ENCODE results near the gene SCRG1.

SCRG1 gene

DNA sequence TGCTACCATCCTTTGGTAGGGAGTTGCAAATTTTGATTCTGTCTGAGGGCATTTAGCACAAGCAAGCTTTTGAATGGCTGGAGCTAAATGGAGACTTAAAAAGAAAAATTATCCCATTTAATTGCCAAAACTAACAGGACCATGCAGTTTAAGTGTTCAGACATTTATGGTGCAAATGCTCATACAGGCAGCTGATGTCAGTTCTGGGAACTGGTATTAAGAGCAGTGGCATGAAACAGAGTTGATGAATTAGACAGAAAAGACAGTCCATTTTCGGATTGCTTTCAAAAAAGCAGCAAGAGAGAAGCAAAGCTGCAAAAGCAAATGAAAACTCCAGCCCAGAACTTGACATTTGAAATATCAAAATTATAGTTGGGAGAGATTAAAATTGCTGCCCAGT is 1.3 kb downstream of the SCRG1 start:
- Mint-ChIP-seq H3K4me1 (ENCODE audit: low read depth) (no peaks in the 10 kb centered on the region), H3K9me3 (no peaks in the 10 kb centered on the region), H3K36me3 (ENCODE audit: low read depth) (peaks cover 23% of the 10 kb centered on the region), H3K4me3 (no peak overlapping the region), H3K27me3 (no peaks in the 10 kb centered on the region), H3K27ac (no peak overlapping the region)
- intact Hi-C loops (cut with micrococcal nuclease) = no loop called here

DNA sequence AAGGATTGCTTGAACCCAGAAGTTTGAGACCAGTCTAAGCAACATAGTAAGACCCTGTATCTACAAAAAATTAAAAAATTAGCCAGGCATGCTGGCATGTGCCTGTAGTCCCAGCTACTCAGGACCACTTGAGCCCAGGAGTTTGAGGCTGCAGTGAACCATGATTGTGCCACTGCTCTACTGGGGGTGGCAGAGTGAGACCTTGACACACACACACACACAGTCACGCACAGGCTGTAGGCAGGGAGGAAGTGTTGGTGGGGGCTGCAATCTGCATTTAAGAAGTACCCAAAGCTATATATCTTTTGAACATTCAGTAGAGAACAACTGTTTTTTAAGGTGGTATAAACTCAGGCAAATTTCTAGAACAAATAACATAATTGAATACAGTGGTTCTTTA is 7.2 kb downstream of the SCRG1 start:
- no peaks in the 10 kb centered on the region for H3K9me3 Mint-ChIP-seq
- intact Hi-C loops (cut with micrococcal nuclease) = no loop called here
- H3K4me1 Mint-ChIP-seq (ENCODE audit: low read depth) = no peaks in the 10 kb centered on the region
- no peaks in the 10 kb centered on the region for H3K27me3 Mint-ChIP-seq
- no peak overlapping the region for H3K27ac Mint-ChIP-seq
- H3K36me3 Mint-ChIP-seq (ENCODE audit: low read depth) = peaks cover 30% of the 10 kb centered on the region
- H3K4me3 Mint-ChIP-seq = no peak overlapping the region

DNA sequence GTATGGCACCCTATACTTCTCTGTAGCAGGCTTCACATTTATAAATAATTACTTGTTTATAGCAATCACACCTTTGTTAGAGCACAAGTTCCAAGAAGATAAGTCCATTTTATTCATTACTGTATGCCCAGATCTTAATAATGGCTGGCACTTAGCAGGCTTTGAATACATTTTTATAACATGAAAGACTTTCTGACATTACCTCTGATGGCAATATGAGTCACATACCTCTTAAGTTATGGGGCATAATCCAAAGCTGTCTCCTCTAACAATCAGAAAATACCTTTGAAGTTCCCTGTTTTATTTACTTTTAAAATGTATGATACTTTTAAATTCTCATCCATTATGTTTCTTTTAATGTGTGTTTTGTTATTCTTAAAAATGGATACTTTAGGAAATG is 12.2 kb downstream of the SCRG1 start:
- Mint-ChIP-seq H3K4me1 (ENCODE audit: low read depth) (peaks cover 2% of the 10 kb centered on the region), H3K27me3 (no peaks in the 10 kb centered on the region), H3K27ac (no peak overlapping the region), H3K36me3 (ENCODE audit: low read depth) (peaks cover 20% of the 10 kb centered on the region), H3K9me3 (no peaks in the 10 kb centered on the region), H3K4me3 (no peak overlapping the region)
- intact Hi-C loops (cut with micrococcal nuclease) = no loop called here

GRCh38 chr4:173382349-173382748 is 16.6 kb downstream of the SCRG1 start:
- Mint-ChIP-seq H3K36me3 (ENCODE audit: low read depth) (peaks cover 13% of the 10 kb centered on the region), H3K4me1 (ENCODE audit: low read depth) (peaks cover 11% of the 10 kb centered on the region), H3K27ac (no peak overlapping the region), H3K4me3 (no peak overlapping the region), H3K27me3 (no peaks in the 10 kb centered on the region), H3K9me3 (no peaks in the 10 kb centered on the region)
- intact Hi-C loops (cut with micrococcal nuclease) = no loop called here

GRCh38 chr4:173381610-173382009 is 17.3 kb downstream of the SCRG1 start:
- intact Hi-C loops (cut with micrococcal nuclease) = no loop called here
- Mint-ChIP-seq H3K4me3 (no peak overlapping the region), H3K9me3 (no peaks in the 10 kb centered on the region), H3K36me3 (ENCODE audit: low read depth) (peaks cover 13% of the 10 kb centered on the region), H3K27ac (no peak overlapping the region), H3K27me3 (no peaks in the 10 kb centered on the region), H3K4me1 (ENCODE audit: low read depth) (peaks cover 11% of the 10 kb centered on the region)

DNA sequence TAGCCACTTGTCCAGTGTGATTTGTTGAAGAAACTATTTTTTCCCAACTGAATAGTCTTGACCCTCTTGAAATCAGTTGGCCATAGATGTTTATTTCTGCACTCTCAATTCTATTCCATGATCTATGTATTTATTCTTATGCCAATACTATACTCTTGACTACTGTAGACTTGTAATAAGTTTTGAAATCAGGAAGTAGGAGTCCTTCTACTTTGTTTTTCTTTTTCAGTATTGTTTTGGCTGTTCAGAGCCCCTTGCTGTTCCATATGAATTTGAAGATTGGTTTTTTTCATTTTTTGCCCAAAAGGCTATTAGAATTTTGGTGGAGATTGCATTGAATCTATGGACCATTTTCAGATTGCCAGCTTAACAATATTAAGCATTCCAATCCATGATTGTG is 17.9 kb downstream of the SCRG1 start:
- no peaks in the 10 kb centered on the region for H3K27me3 Mint-ChIP-seq
- no peak overlapping the region for H3K27ac Mint-ChIP-seq
- peaks cover 9% of the 10 kb centered on the region for H3K36me3 Mint-ChIP-seq (ENCODE audit: low read depth)
- intact Hi-C loops (cut with micrococcal nuclease) = no loop called here
- H3K4me1 Mint-ChIP-seq (ENCODE audit: low read depth) = peaks cover 11% of the 10 kb centered on the region
- H3K4me3 Mint-ChIP-seq = no peak overlapping the region
- no peaks in the 10 kb centered on the region for H3K9me3 Mint-ChIP-seq

GRCh38 chr4:173379929-173380328 is 19.0 kb downstream of the SCRG1 start:
- H3K9me3 Mint-ChIP-seq = no peaks in the 10 kb centered on the region
- no peak overlapping the region for H3K4me3 Mint-ChIP-seq
- no peak overlapping the region for H3K27ac Mint-ChIP-seq
- peaks cover 11% of the 10 kb centered on the region for H3K4me1 Mint-ChIP-seq (ENCODE audit: low read depth)
- H3K36me3 Mint-ChIP-seq (ENCODE audit: low read depth) = peaks cover 6% of the 10 kb centered on the region
- H3K27me3 Mint-ChIP-seq = no peaks in the 10 kb centered on the region
- intact Hi-C loops (cut with micrococcal nuclease) = no loop called here

DNA sequence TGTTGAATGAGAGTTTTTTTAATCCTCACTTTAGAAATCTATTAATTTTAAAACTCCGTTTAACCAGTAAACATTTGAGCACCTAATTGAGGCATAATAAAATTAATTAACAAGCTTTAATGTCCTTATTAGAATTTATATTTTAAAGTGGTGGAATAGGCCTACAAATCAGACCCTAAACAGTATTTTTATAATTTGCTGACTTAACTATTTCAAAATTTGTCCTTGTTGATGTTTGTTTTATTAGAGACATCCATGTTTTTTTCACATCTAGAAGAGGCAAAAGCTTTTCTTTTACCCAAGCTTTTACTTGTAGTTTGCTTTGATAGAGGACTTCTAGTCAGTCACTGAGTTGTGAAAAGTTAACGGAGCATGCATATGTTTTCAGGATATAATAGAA is 24.3 kb downstream of the SCRG1 start:
- no peaks in the 10 kb centered on the region for H3K9me3 Mint-ChIP-seq
- H3K4me3 Mint-ChIP-seq = no peak overlapping the region
- H3K4me1 Mint-ChIP-seq (ENCODE audit: low read depth) = peaks cover 11% of the 10 kb centered on the region
- H3K36me3 Mint-ChIP-seq (ENCODE audit: low read depth) = peaks cover 19% of the 10 kb centered on the region
- H3K27me3 Mint-ChIP-seq = no peaks in the 10 kb centered on the region
- no peak overlapping the region for H3K27ac Mint-ChIP-seq
- intact Hi-C loops (cut with micrococcal nuclease) = no loop called here

DNA sequence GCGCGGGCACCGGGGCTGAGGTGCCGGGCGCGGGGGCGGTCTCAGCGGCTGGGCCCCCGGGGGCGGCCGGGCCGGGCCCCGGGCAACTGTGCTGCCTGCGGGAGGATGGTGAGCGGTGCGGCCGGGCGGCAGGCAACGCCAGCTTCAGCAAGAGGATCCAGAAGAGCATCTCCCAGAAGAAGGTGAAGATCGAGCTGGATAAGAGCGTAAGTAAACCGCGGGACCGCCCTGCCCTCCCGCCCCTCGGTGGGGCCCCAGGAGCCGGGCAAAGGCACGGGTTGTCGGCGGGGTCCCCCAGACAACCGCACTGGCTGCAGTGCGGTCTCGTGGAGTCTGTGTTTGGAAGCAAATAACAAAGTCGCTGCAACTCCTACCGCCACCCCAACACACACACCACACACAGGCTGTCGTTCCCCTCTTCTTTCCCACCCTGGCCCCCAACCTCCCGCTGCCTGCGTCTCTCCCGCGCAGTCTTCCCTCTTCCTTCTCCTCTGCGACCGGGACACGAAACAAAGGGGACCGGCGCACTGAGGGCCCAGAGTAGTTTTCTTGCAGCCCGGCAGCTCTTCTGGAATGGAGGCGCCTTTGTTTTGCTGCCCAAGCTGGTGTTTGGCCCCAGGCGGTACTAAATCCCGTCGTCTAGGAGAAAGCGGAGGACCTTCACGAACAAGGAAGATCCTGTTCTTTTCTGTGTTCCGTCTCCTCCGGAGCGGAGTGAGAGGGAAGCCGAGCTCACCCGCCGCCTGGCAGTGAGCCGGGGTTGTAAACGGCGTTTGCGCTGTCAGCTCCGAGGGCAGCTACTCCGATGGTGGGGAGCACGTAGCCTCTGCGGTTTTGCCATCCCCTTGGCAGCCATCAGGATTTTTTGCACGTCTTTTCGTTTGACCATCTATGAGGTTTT is 27.4 kb downstream of the SCRG1 start:
- Mint-ChIP-seq H3K4me3 (peak overlapping the region; percentile 100), H3K36me3 (ENCODE audit: low read depth) (peaks cover 19% of the 10 kb centered on the region), H3K27ac (peak overlapping the region; percentile 96), H3K27me3 (no peaks in the 10 kb centered on the region), H3K9me3 (no peaks in the 10 kb centered on the region), H3K4me1 (ENCODE audit: low read depth) (peaks cover 16% of the 10 kb centered on the region)
- intact Hi-C loops (cut with micrococcal nuclease) = loop anchor here (2.0 kb wide), 1 partner anchor 201 kb away; no protein-coding TSS in a partner anchor

GRCh38 chr4:173370477-173371291 is 28.2 kb downstream of the SCRG1 start, which contains the start of gene SAP30:
Gene SAP30, plus strand, starts transcription at chr4:173370954. Its CDS starts 229 bp downstream, at chr4:173371183.
- Mint-ChIP-seq H3K36me3 (ENCODE audit: low read depth) (peaks cover 19% of the 10 kb centered on the region), H3K4me1 (ENCODE audit: low read depth) (peaks cover 16% of the 10 kb centered on the region)

GRCh38 chr4:173370130-173370476 is 28.8 kb downstream of the SCRG1 start:
- Mint-ChIP-seq H3K36me3 (ENCODE audit: low read depth) (peaks cover 19% of the 10 kb centered on the region), H3K9me3 (no peaks in the 10 kb centered on the region), H3K4me1 (ENCODE audit: low read depth) (peaks cover 16% of the 10 kb centered on the region), H3K27me3 (no peaks in the 10 kb centered on the region), H3K4me3 (peak overlapping the region; percentile 100), H3K27ac (peak overlapping the region; percentile 96)
- intact Hi-C loops (cut with micrococcal nuclease) = loop anchor here (1.0 to 2.0 kb wide), 3 partner anchors 36 to 199 kb away; partner anchors contain the start of gene HMGB2

More at GRCh38 chr4:173370477-173371291, 28.2 kb downstream of the SCRG1 start, which contains the start of gene SAP30:
- H3K4me3 Mint-ChIP-seq = peak within 1 kb of the TSS; percentile 100
- peak within 1 kb of the TSS; percentile 96 for H3K27ac Mint-ChIP-seq
- no peaks in the 10 kb centered on the region for H3K27me3 Mint-ChIP-seq
- no peaks in the 10 kb centered on the region for H3K9me3 Mint-ChIP-seq
- intact Hi-C loops (cut with micrococcal nuclease) = loop anchor here (1.0 to 2.0 kb wide), 3 partner anchors 36 to 200 kb away; partner anchors contain the start of gene HMGB2

- Mint-ChIP-seq H3K4me3 (no peak overlapping the region), H3K27ac (no peak overlapping the region), H3K9me3 (no peaks in the 10 kb centered on the region), H3K27me3 (no peaks in the 10 kb centered on the region), H3K4me1 (ENCODE audit: low read depth) (peaks cover 10% of the 10 kb centered on the region), H3K36me3 (ENCODE audit: low read depth) (peaks cover 19% of the 10 kb centered on the region)
- intact Hi-C loops (cut with micrococcal nuclease) = loop anchor here (2.0 kb wide), 1 partner anchor 915 kb away; the partner anchor contains the start of genes CEP44 and FBXO8
Measured at GRCh38 chr4:173367946-173368345, 31.0 kb downstream of the SCRG1 start.

DNA sequence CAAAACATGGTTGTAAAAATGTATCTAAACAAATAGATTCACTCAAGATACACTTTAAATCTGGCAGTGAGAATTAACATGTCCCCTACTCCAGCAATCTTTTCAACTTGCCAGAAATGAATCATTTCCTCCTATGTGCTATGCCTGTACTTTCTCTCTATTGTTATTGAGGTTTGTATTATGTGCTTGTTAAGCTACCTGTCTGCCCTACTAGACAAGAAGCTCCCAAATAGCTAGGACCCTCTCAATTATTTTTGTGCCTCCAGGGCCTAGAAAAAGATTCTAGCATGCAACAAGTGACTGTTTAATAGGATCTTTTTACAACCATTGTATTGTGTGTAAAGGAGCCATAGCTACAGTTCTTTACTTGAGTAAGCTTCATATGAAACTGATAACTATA is 31.6 kb downstream of the SCRG1 start:
- Mint-ChIP-seq H3K36me3 (ENCODE audit: low read depth) (peaks cover 19% of the 10 kb centered on the region), H3K4me3 (no peak overlapping the region), H3K27ac (no peak overlapping the region), H3K27me3 (no peaks in the 10 kb centered on the region), H3K9me3 (no peaks in the 10 kb centered on the region), H3K4me1 (ENCODE audit: low read depth) (peaks cover 5% of the 10 kb centered on the region)
- intact Hi-C loops (cut with micrococcal nuclease) = no loop called here

Measured in dendritic cell treated with granulocyte-macrophage colony-stimulating factor and Interleukin-4, amounts not matched to agents 40 ng/mL and 50 ng/mL, for 4 days (primary cell).